Ishikawa (cell line): ENCODE results near the gene RNASEH2B.

Experiments
- CEBPB ChIP-seq: IDR thresholded peaks from 2 replicates; pipeline ENCODE4 v1.6.1; 2012
- EGR1 ChIP-seq: IDR thresholded peaks from 2 replicates; pipeline ENCODE4 v1.6.1; 2012
- EP300 ChIP-seq: IDR thresholded peaks from 2 replicates; pipeline ENCODE4 v1.6.1; 2012; ENCODE audit warnings: borderline replicate concordance
- RAD21 ChIP-seq: IDR thresholded peaks from 2 replicates; pipeline ENCODE4 v1.6.1; 2012; ENCODE audit warnings: low read depth
- REST ChIP-seq: IDR thresholded peaks from 2 replicates; pipeline ENCODE4 v1.6.1; 2012; ENCODE audit warnings: low read depth, mild to moderate bottlenecking
- TAF1 ChIP-seq: IDR thresholded peaks from 2 replicates; pipeline ENCODE4 v1.6.1; 2012; ENCODE audit warnings: low read depth, mild to moderate bottlenecking

GRCh38 chr13:50887151-50887550 lies 22.4 kb upstream of the RNASEH2B start:
- no peak for TF ChIP-seq REST
- no peak for TF ChIP-seq CEBPB
- TF ChIP-seq RAD21, result no peak
- no peak for TF ChIP-seq EP300
- TF ChIP-seq EGR1, result no peak
- TF ChIP-seq TAF1, result no peak
